SU-DHL-6 (cell line): ENCODE data around the gene ACVR1B.

ENCODE experiments used
- H2AFZ ChIP-seq: fragments of 200-600 bp; sonication (generic); 2 replicates; pipeline ENCODE4 v1.6.1; 2014; ENCODE audit warnings: low read depth, mild to moderate bottlenecking, moderate library complexity, mixed read lengths, antibody characterized with exemption, low read length; ENCODE audit not compliant: severe bottlenecking
- H3F3A ChIP-seq: fragments of 200-600 bp; shearing (Covaris generic); 2 replicates; pipeline ENCODE4 v1.6.0; 2016; ENCODE audit warnings: antibody characterized with exemption, mild to moderate bottlenecking; ENCODE audit not compliant: insufficient read depth
- H3K27ac ChIP-seq: fragments of 200-600 bp; sonication (generic); 2 replicates; pipeline ENCODE4 v1.5.1; 2016; ENCODE audit warnings: low read depth, mild to moderate bottlenecking, low read length, moderate library complexity, mixed read lengths
- H3K27me3 ChIP-seq: fragments of 200-600 bp; sonication (generic), shearing (Covaris generic); 2 replicates; pipeline ENCODE4 v1.6.0; 2014; ENCODE audit warnings: mild to moderate bottlenecking, low read length
- H3K36me3 ChIP-seq: fragments of 200-600 bp; sonication (generic); 2 replicates; pipeline ENCODE4 v1.6.1; 2014; ENCODE audit warnings: mild to moderate bottlenecking, low read length, mixed read lengths
- H3K4me2 ChIP-seq: fragments of 300-600, 200-600 bp; shearing (Covaris generic), sonication (generic); 2 replicates; pipeline ENCODE4 v1.6.0; 2014; ENCODE audit warnings: low read length, low read depth, mild to moderate bottlenecking; ENCODE audit not compliant: poor library complexity, severe bottlenecking
- H3K4me3 ChIP-seq: fragments of 200-600 bp; sonication (generic); 2 replicates; pipeline ENCODE4 v1.5.1; 2014; ENCODE audit warnings: antibody characterized with exemption, low read length, mild to moderate bottlenecking, mixed read lengths; ENCODE audit not compliant: insufficient read depth, poor library complexity, severe bottlenecking
- H3K79me2 ChIP-seq: fragments of 200-600 bp; sonication (generic); 2 replicates; pipeline ENCODE4 v1.6.1; 2014; ENCODE audit warnings: mild to moderate bottlenecking, low read length, moderate library complexity; ENCODE audit not compliant: insufficient read depth
- H3K9ac ChIP-seq: fragments of 200-600 bp; sonication (generic); 2 replicates; pipeline ENCODE4 v1.7.0; 2014; ENCODE audit warnings: mild to moderate bottlenecking, low read length
- H3K9me2 ChIP-seq: fragments of 200-600 bp; sonication (generic); replicated peaks from 2 replicates; pipeline ENCODE4 v1.6.1; 2014; ENCODE audit warnings: low read length; ENCODE audit not compliant: insufficient read depth
- H3K9me3 ChIP-seq: fragments of 200-600 bp; sonication (generic); 2 replicates; pipeline ENCODE4 v1.6.1; 2014; ENCODE audit warnings: low read length, mixed read lengths; ENCODE audit not compliant: insufficient read depth
- H4K20me1 ChIP-seq: fragments of 200-600 bp; sonication (generic); 2 replicates; pipeline ENCODE4 v1.6.1; 2014; ENCODE audit warnings: low read depth, mild to moderate bottlenecking, antibody characterized with exemption, low read length, moderate library complexity, mixed read lengths
- EZH2phosphoT487 ChIP-seq: fragments of 200-600 bp; sonication (generic), shearing (Covaris generic); conservative IDR thresholded peaks from 2 replicates; pipeline ENCODE4 v1.6.1; 2018; ENCODE audit warnings: mild to moderate bottlenecking, antibody characterized with exemption, low read length, moderate library complexity, mixed read lengths
- TF ChIP-seq, protein P1 (sequence below): fragments of 200-600 bp; sonication (generic); IDR thresholded peaks from one replicate; pipeline ENCODE4 v1.5.1; 2017; ENCODE audit warnings: antibody characterized with exemption, mild to moderate bottlenecking, low read length, moderate library complexity; ENCODE audit not compliant: insufficient read depth, poor library complexity, severe bottlenecking

ACVR1B gene

DNA sequence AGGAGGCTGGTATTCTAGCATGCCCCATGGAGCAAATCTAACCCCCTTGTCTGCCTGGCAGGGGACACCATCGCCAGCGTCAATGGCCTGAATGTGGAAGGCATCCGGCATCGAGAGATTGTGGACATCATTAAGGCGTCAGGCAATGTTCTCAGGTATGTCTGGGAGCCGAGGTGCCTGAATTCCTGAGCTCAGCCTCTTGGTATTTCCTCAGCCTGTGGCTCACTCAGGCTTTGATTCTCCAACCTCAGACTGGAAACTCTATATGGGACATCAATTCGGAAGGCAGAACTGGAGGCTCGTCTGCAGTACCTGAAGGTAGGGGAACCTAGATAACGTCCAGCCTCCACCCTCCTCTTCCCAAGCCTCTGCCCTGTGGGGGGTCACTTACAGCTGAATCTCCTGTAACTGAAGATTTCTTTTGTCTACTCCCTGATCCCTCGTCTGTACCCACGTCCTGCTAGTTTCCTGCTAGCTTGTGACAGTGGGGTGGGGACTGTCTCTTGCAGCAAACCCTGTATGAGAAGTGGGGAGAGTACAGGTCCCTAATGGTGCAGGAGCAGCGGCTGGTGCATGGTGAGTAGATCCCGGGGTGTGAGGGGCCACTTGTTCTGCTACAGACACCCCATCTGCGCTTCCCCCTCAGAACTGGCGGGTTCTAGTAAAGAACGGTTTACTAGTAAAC, 62.3 kb downstream of the ACVR1B start:
- Histone ChIP-seq H3K27me3 (no peaks in the 10 kb centered on the region), H2AFZ (no peak overlapping the region)
- TF ChIP-seq, protein P1, sequence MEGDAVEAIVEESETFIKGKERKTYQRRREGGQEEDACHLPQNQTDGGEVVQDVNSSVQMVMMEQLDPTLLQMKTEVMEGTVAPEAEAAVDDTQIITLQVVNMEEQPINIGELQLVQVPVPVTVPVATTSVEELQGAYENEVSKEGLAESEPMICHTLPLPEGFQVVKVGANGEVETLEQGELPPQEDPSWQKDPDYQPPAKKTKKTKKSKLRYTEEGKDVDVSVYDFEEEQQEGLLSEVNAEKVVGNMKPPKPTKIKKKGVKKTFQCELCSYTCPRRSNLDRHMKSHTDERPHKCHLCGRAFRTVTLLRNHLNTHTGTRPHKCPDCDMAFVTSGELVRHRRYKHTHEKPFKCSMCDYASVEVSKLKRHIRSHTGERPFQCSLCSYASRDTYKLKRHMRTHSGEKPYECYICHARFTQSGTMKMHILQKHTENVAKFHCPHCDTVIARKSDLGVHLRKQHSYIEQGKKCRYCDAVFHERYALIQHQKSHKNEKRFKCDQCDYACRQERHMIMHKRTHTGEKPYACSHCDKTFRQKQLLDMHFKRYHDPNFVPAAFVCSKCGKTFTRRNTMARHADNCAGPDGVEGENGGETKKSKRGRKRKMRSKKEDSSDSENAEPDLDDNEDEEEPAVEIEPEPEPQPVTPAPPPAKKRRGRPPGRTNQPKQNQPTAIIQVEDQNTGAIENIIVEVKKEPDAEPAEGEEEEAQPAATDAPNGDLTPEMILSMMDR = no peak
- no peak for TF ChIP-seq EZH2phosphoT487

DNA sequence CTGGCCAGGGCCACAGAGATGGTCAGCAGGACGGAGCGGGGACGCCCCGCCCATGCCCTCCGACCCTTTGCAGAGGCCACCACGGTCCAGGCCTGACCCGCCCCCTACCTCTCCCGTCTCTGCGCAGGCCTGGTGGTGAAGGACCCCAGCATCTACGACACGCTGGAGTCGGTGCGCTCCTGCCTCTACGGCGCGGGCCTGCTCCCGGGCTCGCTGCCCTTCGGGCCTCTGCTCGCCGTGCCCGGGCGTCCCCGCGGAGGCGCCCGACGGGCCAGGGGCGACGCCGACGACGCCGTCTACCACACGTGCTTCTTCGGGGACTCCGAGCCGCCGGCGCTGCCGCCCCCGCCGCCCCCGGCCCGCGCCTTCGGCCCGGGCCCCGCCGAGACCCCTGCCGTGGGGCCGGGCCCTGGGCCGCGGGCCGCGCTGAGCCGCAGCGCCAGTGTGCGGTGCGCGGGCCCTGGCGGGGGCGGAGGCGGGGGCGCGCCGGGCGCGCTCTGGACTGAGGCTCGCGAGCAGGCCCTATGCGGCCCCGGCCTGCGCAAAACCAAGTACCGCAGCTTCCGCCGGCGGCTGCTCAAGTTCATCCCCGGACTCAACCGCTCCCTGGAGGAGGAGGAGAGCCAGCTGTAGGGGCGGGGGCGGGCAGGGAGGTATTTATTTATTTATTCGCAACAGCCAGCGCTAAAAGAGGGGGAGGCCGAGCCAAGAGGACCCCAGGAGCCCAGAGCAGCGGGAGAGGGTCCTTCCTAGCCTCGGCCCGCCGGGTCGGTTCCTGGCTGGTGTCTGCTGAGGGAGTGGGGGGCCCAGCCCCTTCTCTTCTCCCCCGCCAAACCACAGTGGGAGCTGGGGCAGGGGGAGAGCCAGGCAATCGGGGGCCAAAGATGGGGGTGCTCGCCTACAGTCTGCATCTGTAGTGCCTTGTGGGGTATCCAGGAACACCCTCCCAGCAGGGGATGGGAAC, 63.4 kb downstream of the ACVR1B start:
- Histone ChIP-seq H3K9ac (no peak overlapping the region), H3K9me2 (no peaks in the 10 kb centered on the region), H3K4me2 (no peak overlapping the region), H3K9me3 (no peaks in the 10 kb centered on the region), H3K79me2 (no peaks in the 10 kb centered on the region), H2AFZ (no peak overlapping the region), H3K36me3 (no peaks in the 10 kb centered on the region), H3K27ac (no peak overlapping the region), H3F3A (no peaks in the 10 kb centered on the region), H4K20me1 (no peaks in the 10 kb centered on the region), H3K27me3 (no peaks in the 10 kb centered on the region), H3K4me3 (no peak overlapping the region)
- TF ChIP-seq EZH2phosphoT487 = no peak
- TF ChIP-seq, protein P1 = no peak

More for the DNA sequence above, 62.3 kb downstream of the ACVR1B start:
- Histone ChIP-seq H3K9ac (no peak overlapping the region), H3K9me2 (no peaks in the 10 kb centered on the region), H3K4me3 (no peak overlapping the region), H4K20me1 (no peaks in the 10 kb centered on the region), H3K9me3 (no peaks in the 10 kb centered on the region), H3K36me3 (no peaks in the 10 kb centered on the region), H3K4me2 (no peak overlapping the region), H3K79me2 (no peaks in the 10 kb centered on the region), H3K27ac (no peak overlapping the region), H3F3A (no peaks in the 10 kb centered on the region)

DNA sequence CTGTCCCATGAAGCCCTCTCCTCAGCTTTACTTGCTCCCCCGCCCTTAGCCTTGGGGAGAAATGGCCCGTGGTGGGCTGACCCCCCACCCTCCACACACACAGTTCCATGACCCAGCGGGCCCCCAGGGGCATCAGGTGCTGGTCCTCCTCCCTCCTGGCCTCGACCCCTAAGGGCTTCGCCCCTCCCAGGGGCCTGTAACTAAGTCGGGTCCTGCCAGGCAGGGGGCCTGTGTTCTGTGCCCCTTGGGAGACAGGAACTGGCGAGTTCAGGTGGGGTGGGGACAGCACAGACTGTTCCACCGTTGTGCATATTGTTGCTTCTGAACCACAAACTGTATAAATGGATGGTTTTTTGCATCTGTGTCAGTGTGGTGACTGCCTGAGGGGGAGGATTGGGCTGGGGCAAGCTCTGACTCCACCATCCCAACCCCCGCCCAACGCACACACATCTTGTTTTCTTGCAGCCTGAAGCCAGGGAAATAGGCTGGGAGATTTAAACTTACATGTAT, 64.1 kb downstream of the ACVR1B start:
- Histone ChIP-seq H2AFZ (no peak overlapping the region), H3K27ac (no peak overlapping the region), H3K9ac (no peak overlapping the region), H3K4me2 (no peak overlapping the region), H3K79me2 (no peaks in the 10 kb centered on the region), H3K36me3 (no peaks in the 10 kb centered on the region), H3K9me2 (no peaks in the 10 kb centered on the region), H3K27me3 (no peaks in the 10 kb centered on the region), H4K20me1 (no peaks in the 10 kb centered on the region), H3F3A (no peaks in the 10 kb centered on the region), H3K4me3 (no peak overlapping the region), H3K9me3 (no peaks in the 10 kb centered on the region)
- no peak for TF ChIP-seq EZH2phosphoT487
- TF ChIP-seq, protein P1 = no peak
